Ovary (tissue), 3 donors: Measurements from ENCODE around the gene SERPINE3.

Source experiments
- CTCF ChIP-seq, 3 donors: fragments of 450-650 bp in 2 of 3; fragments of 200-600 bp in 1 of 3; IDR thresholded peaks; one replicate each; pipeline versions ENCODE4 v1.5.1 to v1.8.0; 2016 to 2022; ENCODE audit warnings: antibody characterized with exemption in 3 of 3, mild to moderate bottlenecking in 1 of 3
- EP300 ChIP-seq: sonication (generic); formaldehyde crosslinking; IDR thresholded peaks from one replicate; pipeline ENCODE4 v1.6.1; 2017; ENCODE audit warnings: antibody characterized with exemption
- POLR2A ChIP-seq: fragments of 450-650 bp; IDR thresholded peaks from one replicate; pipeline ENCODE4 v1.6.1; 2017; ENCODE audit warnings: antibody characterized with exemption, mild to moderate bottlenecking, moderate library complexity
- donor health status: DM: no; HTN: no; CAD: no.

GRCh38 chr13:51341791-51342190 lies 2.3 kb downstream of the SERPINE3 start:
- TF ChIP-seq POLR2A (no peak), CTCF (IDR thresholded peaks at IDR 0.05) (no peak), EP300 (no peak)
